ENCODE measurements around the gene LDHB.

The LDHB gene

DNA sequence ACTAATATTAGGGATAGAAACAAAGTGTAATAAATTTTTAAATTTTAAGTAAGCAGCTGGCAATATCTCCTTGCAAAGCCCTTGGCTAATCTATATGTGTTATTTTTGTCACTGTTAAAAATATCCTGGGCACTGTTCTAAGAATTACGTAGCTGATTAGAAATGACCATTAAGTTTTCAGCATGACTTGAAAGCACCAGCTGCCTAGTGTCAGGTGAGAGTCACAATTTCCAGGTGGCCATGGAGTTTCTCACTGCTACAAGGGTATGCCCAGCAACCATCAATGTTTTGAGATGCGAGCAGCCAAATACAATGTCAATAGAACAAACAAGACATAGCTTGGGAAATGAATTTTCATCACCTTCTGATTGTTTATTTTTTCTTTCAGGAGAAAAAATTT is 29.7 kb downstream of the LDHB start:
- TF ChIP-seq, protein P1, sequence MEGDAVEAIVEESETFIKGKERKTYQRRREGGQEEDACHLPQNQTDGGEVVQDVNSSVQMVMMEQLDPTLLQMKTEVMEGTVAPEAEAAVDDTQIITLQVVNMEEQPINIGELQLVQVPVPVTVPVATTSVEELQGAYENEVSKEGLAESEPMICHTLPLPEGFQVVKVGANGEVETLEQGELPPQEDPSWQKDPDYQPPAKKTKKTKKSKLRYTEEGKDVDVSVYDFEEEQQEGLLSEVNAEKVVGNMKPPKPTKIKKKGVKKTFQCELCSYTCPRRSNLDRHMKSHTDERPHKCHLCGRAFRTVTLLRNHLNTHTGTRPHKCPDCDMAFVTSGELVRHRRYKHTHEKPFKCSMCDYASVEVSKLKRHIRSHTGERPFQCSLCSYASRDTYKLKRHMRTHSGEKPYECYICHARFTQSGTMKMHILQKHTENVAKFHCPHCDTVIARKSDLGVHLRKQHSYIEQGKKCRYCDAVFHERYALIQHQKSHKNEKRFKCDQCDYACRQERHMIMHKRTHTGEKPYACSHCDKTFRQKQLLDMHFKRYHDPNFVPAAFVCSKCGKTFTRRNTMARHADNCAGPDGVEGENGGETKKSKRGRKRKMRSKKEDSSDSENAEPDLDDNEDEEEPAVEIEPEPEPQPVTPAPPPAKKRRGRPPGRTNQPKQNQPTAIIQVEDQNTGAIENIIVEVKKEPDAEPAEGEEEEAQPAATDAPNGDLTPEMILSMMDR (conservative IDR thresholded peaks at IDR 0.05) = no peak
- H3K27ac ChIP-seq = no peak overlapping the region

- no peak overlapping the region for H3K27ac ChIP-seq
- TF ChIP-seq, protein P1 (conservative IDR thresholded peaks at IDR 0.05) = no peak
Observed at GRCh38 chr12:21618566-21618965, 39.1 kb downstream of the LDHB start.

GRCh38 chr12:21617030-21617429 is 40.6 kb downstream of the LDHB start:
- TF ChIP-seq, protein P1 (conservative IDR thresholded peaks at IDR 0.05) = no peak
- H3K27ac ChIP-seq = no peak overlapping the region

GRCh38 chr12:21615431-21615830 is 42.2 kb downstream of the LDHB start:
- H3K27ac ChIP-seq = no peak overlapping the region; the same call in 1 of the 2 replicates
- TF ChIP-seq, protein P1 (conservative IDR thresholded peaks at IDR 0.05) = no peak

- TF ChIP-seq, protein P1 (conservative IDR thresholded peaks at IDR 0.05) = no peak
- H3K27ac ChIP-seq = peak overlapping the region; percentile 27; the same call in 1 of the 2 replicates
Observed at GRCh38 chr12:21614506-21614905, 43.1 kb downstream of the LDHB start.

GRCh38 chr12:21613931-21614330 is 43.7 kb downstream of the LDHB start:
- H3K27ac ChIP-seq = no peak overlapping the region
- TF ChIP-seq, protein P1 (conservative IDR thresholded peaks at IDR 0.05) = peak; percentile 81

GRCh38 chr12:21608196-21608595 is 49.4 kb downstream of the LDHB start:
- no peak overlapping the region for H3K27ac ChIP-seq
- TF ChIP-seq, protein P1 (conservative IDR thresholded peaks at IDR 0.05) = no peak

Data from VCaP (cell line).